ENCODE results near the gene SLC4A3.

The SLC4A3 gene

GRCh38 chr2:219603771-219604170, 23.7 kb upstream of the SLC4A3 start:
- peaks cover 16 to 18% of the 10 kb centered on the region in 2 experiments for H3K4me1 ChIP-seq (ENCODE audit: control insufficient read depth in 1 of 2, insufficient read depth in 1 of 2, low read depth in 1 of 2, low read length in 1 of 2)
- H3K9me3 ChIP-seq, result no peaks in the 10 kb centered on the region
- TF ChIP-seq CTCF (IDR thresholded peaks at IDR 0.05), result no peak
- H3K4me3 ChIP-seq (ENCODE audit: low read depth in 1 of 2, low read length in 1 of 2), result peak overlapping the region in 1 of 2 experiments; percentile 32
- peak overlapping the region; percentile 90 for H3K27ac ChIP-seq
- H3K27me3 ChIP-seq, result no peaks in the 10 kb centered on the region
- H3K36me3 ChIP-seq, result peaks cover 49% of the 10 kb centered on the region

GRCh38 chr2:219605607-219605954, 21.8 kb upstream of the SLC4A3 start:
- H3K27me3 ChIP-seq, result no peaks in the 10 kb centered on the region

GRCh38 chr2:219607931-219608330, 19.5 kb upstream of the SLC4A3 start:
- Histone ChIP-seq H3K36me3 (peaks cover 72% of the 10 kb centered on the region), H3K4me3 (ENCODE audit: low read depth in 1 of 2, low read length in 1 of 2) (no peak overlapping the region), H3K27me3 (no peaks in the 10 kb centered on the region), H3K27ac (no peak overlapping the region), H3K9me3 (no peaks in the 10 kb centered on the region), H3K4me1 (ENCODE audit: control insufficient read depth in 1 of 2, insufficient read depth in 1 of 2, low read depth in 1 of 2, low read length in 1 of 2) (peaks cover 16 to 21% of the 10 kb centered on the region in 2 experiments)
- no peak for TF ChIP-seq CTCF (IDR thresholded peaks at IDR 0.05)

More at GRCh38 chr2:219605607-219605954, 21.8 kb upstream of the SLC4A3 start:
- Histone ChIP-seq H3K4me3 (ENCODE audit: low read depth in 1 of 2, low read length in 1 of 2) (no peak overlapping the region), H3K27ac (no peak overlapping the region), H3K36me3 (peaks cover 64% of the 10 kb centered on the region), H3K4me1 (ENCODE audit: control insufficient read depth in 1 of 2, insufficient read depth in 1 of 2, low read depth in 1 of 2, low read length in 1 of 2) (peaks cover 16 to 18% of the 10 kb centered on the region in 2 experiments), H3K9me3 (no peaks in the 10 kb centered on the region)
- TF ChIP-seq CTCF (IDR thresholded peaks at IDR 0.05), result no peak

- Histone ChIP-seq H3K36me3 (peaks cover 74% of the 10 kb centered on the region), H3K27ac (no peak overlapping the region), H3K27me3 (no peaks in the 10 kb centered on the region), H3K9me3 (no peaks in the 10 kb centered on the region), H3K4me3 (ENCODE audit: low read depth in 1 of 2, low read length in 1 of 2) (no peak overlapping the region), H3K4me1 (ENCODE audit: control insufficient read depth in 1 of 2, insufficient read depth in 1 of 2, low read depth in 1 of 2, low read length in 1 of 2) (peaks cover 11 to 16% of the 10 kb centered on the region in 2 experiments)
- no peak for TF ChIP-seq CTCF (IDR thresholded peaks at IDR 0.05)
Observed at GRCh38 chr2:219608399-219608964, 18.9 kb upstream of the SLC4A3 start.

- H3K4me1 ChIP-seq (ENCODE audit: control insufficient read depth in 1 of 2, insufficient read depth in 1 of 2, low read depth in 1 of 2, low read length in 1 of 2), result peaks cover 3 to 8% of the 10 kb centered on the region in 2 experiments
Observed at GRCh38 chr2:219609149-219609750, 18.2 kb upstream of the SLC4A3 start.

More at GRCh38 chr2:219609149-219609750, 18.2 kb upstream of the SLC4A3 start:
- no peaks in the 10 kb centered on the region for H3K27me3 ChIP-seq
- TF ChIP-seq CTCF (IDR thresholded peaks at IDR 0.05), result no peak
- H3K36me3 ChIP-seq, result peaks cover 82% of the 10 kb centered on the region
- no peaks in the 10 kb centered on the region for H3K9me3 ChIP-seq
- no peak overlapping the region for H3K4me3 ChIP-seq (ENCODE audit: low read depth in 1 of 2, low read length in 1 of 2)
- no peak overlapping the region for H3K27ac ChIP-seq

Data from neutrophil (primary cell).